GM12878 (cell line): Measurements from ENCODE around the gene LY9. TPM values are rescaled to one million over a fixed set of nuclear protein-coding genes. Genes with fewer than 3 reads are reported as not detected.

Source experiments
- ATAC-seq: fragments of 200-7000 bp; cut with Tn5 transposase; 3 replicates; pipeline ENCODE4 v1.9.1; 2020; ENCODE audit warnings: mild to moderate bottlenecking, moderate library complexity
- BruUV-seq: library from RNA; stranded (reverse); fragments of 400-500 nt; replicated peaks from 2 replicates; lab custom pipeline; 2021; lab: Mats Ljungman, UMichigan
- CTCF ChIA-PET: fragments of 300-600 bp; sonication (Branson Sonifier 250); formaldehyde crosslinking; extraction: SDS; loops from one replicate; lab custom pipeline; 2021; ENCODE audit warnings: inconsistent platforms; lab: Yijun Ruan, JAX
- POLR2A ChIA-PET: fragments of 350-600 bp; formaldehyde crosslinking; extraction: SDS; loops from one replicate; lab custom pipeline; 2021; ENCODE audit warnings: inconsistent platforms; lab: Charles Lee
- RAD21 ChIA-PET: fragments of 300-600 bp; sonication (Branson Sonifier 250); formaldehyde crosslinking; loops from one replicate; lab custom pipeline; 2023; ENCODE audit warnings: antibody characterized with exemption; ENCODE audit not compliant: unreplicated experiment; lab: Charles Lee
- SMC1A ChIA-PET: fragments of 300-600 bp; sonication (Branson Sonifier 250); formaldehyde crosslinking; loops from one replicate; lab custom pipeline; 2023; ENCODE audit not compliant: unreplicated experiment, uncharacterized antibody; lab: Charles Lee
- DNase-seq: peaks from one replicate; pipeline ENCODE4 v3.0.0-alpha.2; 2011; ENCODE audit warnings: low read depth, low spot score
- FAIRE-seq: peaks from 3 replicates; lab custom pipeline; 2011; peaks lifted over from hg19 to GRCh38; lab: Jason Lieb, UNC
- H2AFZ ChIP-seq: 2 replicates; pipeline ENCODE4 v1.6.0; 2011; ENCODE audit warnings: low read depth, low read length, control low read depth; ENCODE audit not compliant: control insufficient read depth
- H3K27ac ChIP-seq: 2 replicates; pipeline ENCODE4 v1.5.1; 2011; ENCODE audit warnings: control low read depth; ENCODE audit not compliant: control insufficient read depth, insufficient read depth
- H3K27me3 ChIP-seq, 2 experiments: replicated peaks in 1 of 2; 2 replicates each; pipeline versions ENCODE4 v1.6.0 to v1.6.1; 2011; ENCODE audit warnings: low read length in 1 of 2; ENCODE audit not compliant: control insufficient read depth in 2 of 2, insufficient read depth in 2 of 2
- H3K36me3 ChIP-seq, 2 experiments: 2 replicates each; pipeline ENCODE4 v1.5.1; 2011; ENCODE audit warnings: low read length in 1 of 2; ENCODE audit not compliant: control insufficient read depth in 2 of 2, insufficient read depth in 2 of 2
- H3K4me1 ChIP-seq: 2 replicates; pipeline ENCODE4 v1.6.1; 2011; ENCODE audit warnings: mild to moderate bottlenecking, low read length, moderate library complexity, mixed read lengths; ENCODE audit not compliant: control insufficient read depth, insufficient read depth
- H3K4me2 ChIP-seq: 2 replicates; pipeline ENCODE4 v1.6.0; 2011; ENCODE audit warnings: control low read depth; ENCODE audit not compliant: control insufficient read depth, insufficient read depth
- H3K4me3 ChIP-seq: fragments of 200-600 bp; sonication (generic); 2 replicates; pipeline ENCODE4 v1.5.1; 2016
- H3K79me2 ChIP-seq: 2 replicates; pipeline ENCODE4 v1.6.0; 2011; ENCODE audit warnings: low read length; ENCODE audit not compliant: control insufficient read depth, insufficient read depth
- H3K9ac ChIP-seq: 2 replicates; pipeline ENCODE4 v1.8.0; 2011; ENCODE audit warnings: low read length, control low read depth, mixed read lengths; ENCODE audit not compliant: control insufficient read depth, insufficient read depth
- H3K9me3 ChIP-seq: replicated peaks from 3 replicates; pipeline ENCODE4 v1.5.1; 2011; ENCODE audit warnings: mild to moderate bottlenecking, low read length; ENCODE audit not compliant: control insufficient read depth, insufficient read depth
- H4K20me1 ChIP-seq: 2 replicates; pipeline ENCODE4 v1.6.0; 2011; ENCODE audit not compliant: control insufficient read depth, insufficient read depth
- BACH1 ChIP-seq: fragments of 450-650 bp; IDR thresholded peaks from 2 replicates; pipeline ENCODE4 v1.6.1; 2017; ENCODE audit warnings: mild to moderate bottlenecking, borderline replicate concordance
- CBFB ChIP-seq: IDR thresholded peaks from 2 replicates; pipeline ENCODE4 v1.6.1; 2016; ENCODE audit warnings: antibody characterized with exemption, low read depth
- EZH2 ChIP-seq: IDR thresholded peaks from 2 replicates; pipeline ENCODE4 v1.6.1; 2012; ENCODE audit warnings: low read depth, mild to moderate bottlenecking, control low read depth, inconsistent platforms, low read length, borderline replicate concordance; ENCODE audit not compliant: control insufficient read depth
- HSF1 ChIP-seq: fragments of 150-350 bp; IDR thresholded peaks from 2 replicates; pipeline ENCODE4 v1.6.1; 2014; ENCODE audit warnings: mild to moderate bottlenecking, low read depth, low read length
- JUNB ChIP-seq: IDR thresholded peaks from 2 replicates; pipeline ENCODE4 v1.6.1; 2016; ENCODE audit warnings: antibody characterized with exemption, mild to moderate bottlenecking
- PML ChIP-seq: IDR thresholded peaks from 2 replicates; pipeline ENCODE4 v1.6.1; 2012; ENCODE audit warnings: low read length, inconsistent platforms
- SPI1 ChIP-seq: IDR thresholded peaks from 2 replicates; pipeline ENCODE4 v1.6.1; 2011; ENCODE audit warnings: low read depth, mild to moderate bottlenecking, low read length, moderate library complexity, borderline replicate concordance; ENCODE audit not compliant: insufficient read depth
- WRNIP1 ChIP-seq: IDR thresholded peaks from 2 replicates; pipeline ENCODE4 v1.6.1; 2011; ENCODE audit warnings: low read depth, low read length, improper control_type of control experiment, borderline replicate concordance
- YY1 ChIP-seq: IDR thresholded peaks from 2 replicates; pipeline ENCODE4 v1.6.1; 2011; ENCODE audit warnings: low read depth, mild to moderate bottlenecking, low read length
- ZNF207 ChIP-seq: fragments of 450-650 bp; IDR thresholded peaks from 2 replicates; pipeline ENCODE4 v1.6.1; 2014; ENCODE audit warnings: antibody characterized with exemption, mild to moderate bottlenecking, borderline replicate concordance
- ZNF592 ChIP-seq: fragments of 450-650 bp; IDR thresholded peaks from 2 replicates; pipeline ENCODE4 v1.6.1; 2017; ENCODE audit warnings: mild to moderate bottlenecking, moderate library complexity
- WGBS: methylation state at CpG from one replicate; pipeline ENCODE4 v1.1.6; 2016; ENCODE audit warnings: low lambda C conversion rate; ENCODE audit not compliant: insufficient replicate concordance, insufficient coverage; ENCODE audit errors: missing lambda C conversion rate; 5-methylcytosine and 5-hydroxymethylcytosine counted together
- in situ Hi-C: fragments of 300-500 bp; cut with MboI; formaldehyde crosslinking; loops from 9 replicates; pipeline ENCODE4 v1.14.3; 2018; ENCODE audit warnings: mixed read lengths
- intact Hi-C: fragments of 100-400 bp; cut with micrococcal nuclease; formaldehyde crosslinking; loops from one replicate; pipeline ENCODE4 v1.14.2; 2022; ENCODE audit not compliant: unreplicated experiment
- polyA plus RNA-seq, 11 experiments: library from polyadenylated mRNA; depleted of rRNA in 4 of 11; unstranded in 6 of 11; stranded (reverse) in 5 of 11; fragments of >200 nt; fragmentation: Nextera tagmentation in 4 of 11; fragmentation: Illumina TruSeq in 1 of 11; extraction: Ambion mirVana in 4 of 11; extraction: Trizol in 1 of 11; gene quantifications; 1 replicate in 1 of 11; 2 replicates in 10 of 11; pipeline versions ENCODE4 v1.2.1 to v1.2.3, GENCODE V29; 2011 to 2016; ENCODE audit warnings: inconsistent platforms in 2 of 11, missing spikeins in 2 of 11, low read depth in 1 of 11
- total RNA-seq, 4 experiments: library from RNA; depleted of rRNA in 3 of 4; stranded (reverse); fragments of >200 nt in 3 of 4; fragmentation: Illumina TruSeq in 1 of 4; extraction: Trizol in 1 of 4; gene quantifications; 2 replicates each; pipeline versions ENCODE4 v1.2.1 to v1.2.3, GENCODE V29; 2013 to 2021

The LY9 gene
- total and polyA plus RNA-seq, 10 of the 15 experiments (the other 5 are each of a cell fraction or from before 2014, with no cell fraction given), result 2.7 to 12.5 (median 9.0) TPM

- H3K4me2 ChIP-seq, result no peak overlapping the region
- intact Hi-C loops (no loop called here), in situ Hi-C loops (no loop called here)
- no peak overlapping the region for H3K27ac ChIP-seq
- H2AFZ ChIP-seq, result no peak overlapping the region
- TF ChIP-seq JUNB (peak; percentile 33), BACH1 (peak; percentile 87), EZH2 (no peak)
- no TSS peak for BruUV-seq
- H4K20me1 ChIP-seq, result no peaks in the 10 kb centered on the region
- RAD21 ChIA-PET, result no interaction called here
- no peaks in the 10 kb centered on the region for H3K79me2 ChIP-seq
- H3K27me3 ChIP-seq, result no peaks in the 10 kb centered on the region
- CTCF ChIA-PET, result interaction anchor here (0.6 kb wide), 1 partner anchor 41 kb away, joined by 3 read pairs; no protein-coding TSS in a partner anchor
- H3K4me3 ChIP-seq, result no peak overlapping the region
- no peaks in the 10 kb centered on the region for H3K4me1 ChIP-seq
- POLR2A ChIA-PET, result no interaction called here
- FAIRE-seq, result no peak
- H3K9ac ChIP-seq, result no peak overlapping the region
- H3K36me3 ChIP-seq, result no peaks in the 10 kb centered on the region
- peak; percentile 78 for ATAC-seq
- WGBS, result 70% methylated on average over 7 of the region's 7 CpGs
- no peaks in the 10 kb centered on the region for H3K9me3 ChIP-seq
- no peak for DNase-seq
- SMC1A ChIA-PET, result no interaction called here
These were observed 17.2 kb downstream of the LY9 start for GRCh38 chr1:160813215-160813614.

- ChIA-PET SMC1A (interaction anchor here (1.3 kb wide), 1 partner anchor 18 kb away, joined by 3 read pairs; no protein-coding TSS in a partner anchor), CTCF (interaction anchor here (0.5 kb wide), 1 partner anchor 176 kb away, joined by 3 read pairs; no protein-coding TSS in a partner anchor), POLR2A (no interaction called here), RAD21 (no interaction called here)
- no peaks in the 10 kb centered on the region for H3K9me3 ChIP-seq
- H3K27me3 ChIP-seq, result no peaks in the 10 kb centered on the region
- H2AFZ ChIP-seq, result no peak overlapping the region
- WGBS, result 50% methylated on average over 6 of the region's 6 CpGs
- H3K79me2 ChIP-seq, result no peaks in the 10 kb centered on the region
- H3K36me3 ChIP-seq, result no peaks in the 10 kb centered on the region
- DNase-seq (no peak), ATAC-seq (no peak), FAIRE-seq (no peak)
- no peaks in the 10 kb centered on the region for H3K4me1 ChIP-seq
- H3K27ac ChIP-seq, result no peak overlapping the region
- no TSS peak for BruUV-seq
- intact Hi-C loops, result no loop called here
- H4K20me1 ChIP-seq, result no peaks in the 10 kb centered on the region
- no peak overlapping the region for H3K4me2 ChIP-seq
- no peak overlapping the region for H3K9ac ChIP-seq
- H3K4me3 ChIP-seq, result no peak overlapping the region
- in situ Hi-C loops, result no loop called here
- TF ChIP-seq JUNB, result no peak
- no peak for TF ChIP-seq YY1
- TF ChIP-seq PML, result no peak
- TF ChIP-seq SPI1, result no peak
- no peak for TF ChIP-seq CBFB
- TF ChIP-seq EZH2, result no peak
- no peak for TF ChIP-seq HSF1
- TF ChIP-seq ZNF207, result no peak
- TF ChIP-seq ZNF592, result no peak
- no peak for TF ChIP-seq WRNIP1
These were observed 18.3 kb downstream of the LY9 start for GRCh38 chr1:160814316-160814715.
